HepG2 (cell line): Measurements from ENCODE around the gene HSPA1A. TPM values are rescaled to one million over a fixed set of nuclear protein-coding genes. Genes with fewer than 3 reads are reported as not detected.

ENCODE experiments used
- MAX ChIP-seq: IDR thresholded peaks from 2 replicates; pipeline ENCODE4 v1.6.1; 2012; ENCODE audit warnings: inconsistent platforms
- MEIS1 ChIP-seq: sonication (generic); formaldehyde crosslinking; IDR thresholded peaks from 2 replicates; pipeline ENCODE4 v1.9.0; 2021; ENCODE audit warnings: mild to moderate bottlenecking, missing genetic modification reagents, moderate library complexity, borderline replicate concordance
- SAP130 ChIP-seq: IDR thresholded peaks from 2 replicates; pipeline ENCODE4 v1.6.1; 2016; ENCODE audit warnings: low read depth
- SNAPC4 ChIP-seq: sonication (generic); formaldehyde crosslinking; IDR thresholded peaks from 2 replicates; pipeline ENCODE4 v1.4.0; 2020; ENCODE audit warnings: mild to moderate bottlenecking, missing genetic modification reagents
- TIGD3 ChIP-seq: sonication (generic); formaldehyde crosslinking; IDR thresholded peaks from 2 replicates; pipeline ENCODE4 v1.5.1; 2020; ENCODE audit warnings: mild to moderate bottlenecking, missing genetic modification reagents, borderline replicate concordance
- ZBTB49 ChIP-seq: sonication (generic); formaldehyde crosslinking; IDR thresholded peaks from 2 replicates; pipeline ENCODE4 v1.4.0; 2020; ENCODE audit warnings: missing genetic modification reagents, borderline replicate concordance
- ZBTB7B ChIP-seq: sonication (generic); formaldehyde crosslinking; IDR thresholded peaks from 2 replicates; pipeline ENCODE4 v1.4.0; 2020; ENCODE audit warnings: missing genetic modification reagents
- ZNF263 ChIP-seq: sonication (generic); formaldehyde crosslinking; IDR thresholded peaks from 2 replicates; pipeline ENCODE4 v1.4.0; 2020; ENCODE audit warnings: missing genetic modification reagents
- ZNF30 ChIP-seq: sonication (generic); formaldehyde crosslinking; IDR thresholded peaks from 2 replicates; pipeline ENCODE4 v1.5.0; 2020; ENCODE audit warnings: mild to moderate bottlenecking, missing genetic modification reagents
- ZNF724P ChIP-seq: sonication (generic); formaldehyde crosslinking; IDR thresholded peaks from 2 replicates; pipeline ENCODE4 v1.8.0; 2022; ENCODE audit warnings: missing genetic modification reagents, borderline replicate concordance
- ZNF776 ChIP-seq: sonication (generic); formaldehyde crosslinking; IDR thresholded peaks from 2 replicates; pipeline ENCODE4 v1.4.0; 2020; ENCODE audit warnings: mild to moderate bottlenecking, missing genetic modification reagents
- polyA plus RNA-seq, 8 experiments: library from polyadenylated mRNA; depleted of rRNA in 3 of 8; stranded (reverse) in 7 of 8; unstranded in 1 of 8; fragments of >200 nt; fragmentation: Illumina TruSeq in 4 of 8; extraction: Trizol in 4 of 8; gene quantifications; 2 replicates each; pipeline versions ENCODE4 v1.2.1 to v1.2.3, GENCODE V29; 2011 to 2016; ENCODE audit warnings: low read depth in 4 of 8, missing spikeins in 1 of 8, mixed read lengths in 1 of 8; ENCODE audit not compliant: insufficient read depth in 1 of 8
- total RNA-seq, 5 experiments: library from RNA; depleted of rRNA; stranded (reverse); fragments of >200 nt; fragmentation: Illumina TruSeq; extraction: Trizol; gene quantifications; 2 replicates each; pipeline ENCODE4 v1.2.3, GENCODE V29; 2016; ENCODE audit warnings: low read depth in 1 of 5
- TF ChIP-seq, protein P1 (sequence below): sonication (generic); formaldehyde crosslinking; IDR thresholded peaks from 2 replicates; pipeline ENCODE4 v1.8.1; 2023; ENCODE audit warnings: mild to moderate bottlenecking, inconsistent platforms, moderate library complexity, missing genetic modification reagents, borderline replicate concordance
- TF ChIP-seq, protein P2 (sequence below): IDR thresholded peaks from 2 replicates; pipeline ENCODE4 v1.6.1; 2018; ENCODE audit warnings: missing genetic modification reagents
- TF ChIP-seq, protein P3 (sequence below): sonication (generic); formaldehyde crosslinking; IDR thresholded peaks from 2 replicates; pipeline ENCODE4 v1.4.0; 2020; ENCODE audit warnings: missing genetic modification reagents

HSPA1A gene
- total and polyA plus RNA-seq, 2 of the 13 experiments (the other 11 are each of a cell fraction or from before 2014, with no cell fraction given) = 44.5 to 85.0 TPM

DNA sequence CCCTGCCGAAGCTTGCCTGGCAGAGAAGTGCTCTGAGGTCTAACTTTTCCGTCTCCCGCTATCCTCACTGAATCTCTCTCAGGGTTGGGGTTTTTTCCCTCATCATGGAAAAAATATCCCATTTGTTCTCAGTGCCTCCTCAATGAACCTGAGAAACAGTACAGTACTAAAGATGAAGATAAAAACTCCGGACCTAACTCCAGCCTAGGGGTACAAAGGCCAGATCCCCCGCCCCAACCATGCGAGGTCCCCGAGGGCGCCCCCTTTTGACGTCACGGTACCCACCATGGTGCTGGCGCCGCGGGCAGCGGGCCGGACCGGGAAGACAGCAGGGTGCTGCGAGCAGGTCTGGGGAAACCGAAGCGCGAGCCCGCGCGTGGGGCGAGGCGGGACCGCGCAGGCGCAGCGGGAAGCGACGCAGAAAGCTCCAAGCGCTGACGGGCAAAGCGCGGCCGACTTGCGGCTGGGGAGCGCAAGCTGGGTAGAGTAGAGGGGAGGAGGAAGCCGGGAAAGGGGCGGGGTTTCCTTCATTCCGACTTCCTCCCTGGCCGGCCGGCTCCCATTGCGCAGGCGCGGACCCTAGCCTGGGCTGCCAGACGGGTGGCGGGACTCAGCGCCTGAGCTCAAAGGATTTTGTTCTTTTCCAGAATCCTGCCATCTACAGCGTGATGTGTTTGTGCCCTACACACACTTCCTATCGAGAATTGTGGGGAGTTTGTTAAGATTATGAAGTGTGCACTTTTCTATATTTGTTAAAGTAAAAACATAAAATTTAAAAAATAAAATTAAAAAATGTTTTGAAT lies 8.7 kb upstream of the HSPA1A start, which contains the start of gene LSM2 (continued):
- TF ChIP-seq, protein P1, sequence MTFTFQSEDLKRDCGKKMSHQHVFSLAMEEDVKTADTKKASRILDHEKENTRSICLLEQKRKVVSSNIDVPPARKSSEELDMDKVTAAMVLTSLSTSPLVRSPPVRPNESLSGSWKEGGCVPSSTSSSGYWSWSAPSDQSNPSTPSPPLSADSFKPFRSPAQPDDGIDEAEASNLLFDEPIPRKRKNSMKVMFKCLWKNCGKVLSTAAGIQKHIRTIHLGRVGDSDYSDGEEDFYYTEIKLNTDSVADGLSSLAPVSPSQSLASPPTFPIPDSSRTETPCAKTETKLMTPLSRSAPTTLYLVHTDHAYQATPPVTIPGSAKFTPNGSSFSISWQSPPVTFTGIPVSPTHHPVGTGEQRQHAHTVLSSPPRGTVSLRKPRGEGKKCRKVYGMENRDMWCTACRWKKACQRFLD (CRISPR knock-in tag) = peak; percentile 84; the same call in 1 of the 2 replicates
- no peak; the same call in 1 of the 2 replicates for TF ChIP-seq ZNF30 (CRISPR knock-in tag)
- TF ChIP-seq ZBTB49 (CRISPR knock-in tag) = 0 out of 2 replicates have a peak, but pooled peaks have one; percentile 58
- TF ChIP-seq SAP130 = peak; percentile 98
- TF ChIP-seq ZNF263 (CRISPR knock-in tag) = peak; percentile 84
- TF ChIP-seq, protein P2, sequence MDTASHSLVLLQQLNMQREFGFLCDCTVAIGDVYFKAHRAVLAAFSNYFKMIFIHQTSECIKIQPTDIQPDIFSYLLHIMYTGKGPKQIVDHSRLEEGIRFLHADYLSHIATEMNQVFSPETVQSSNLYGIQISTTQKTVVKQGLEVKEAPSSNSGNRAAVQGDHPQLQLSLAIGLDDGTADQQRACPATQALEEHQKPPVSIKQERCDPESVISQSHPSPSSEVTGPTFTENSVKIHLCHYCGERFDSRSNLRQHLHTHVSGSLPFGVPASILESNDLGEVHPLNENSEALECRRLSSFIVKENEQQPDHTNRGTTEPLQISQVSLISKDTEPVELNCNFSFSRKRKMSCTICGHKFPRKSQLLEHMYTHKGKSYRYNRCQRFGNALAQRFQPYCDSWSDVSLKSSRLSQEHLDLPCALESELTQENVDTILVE = peak; percentile 93
- TF ChIP-seq MEIS1 (CRISPR knock-in tag) = peak; percentile 92
- TF ChIP-seq MAX = peak; percentile 95
- TF ChIP-seq SNAPC4 (CRISPR knock-in tag) = peak; percentile 88
- TF ChIP-seq TIGD3 = peak; percentile 94; the same call in 1 of the 2 replicates
- TF ChIP-seq, protein P3, sequence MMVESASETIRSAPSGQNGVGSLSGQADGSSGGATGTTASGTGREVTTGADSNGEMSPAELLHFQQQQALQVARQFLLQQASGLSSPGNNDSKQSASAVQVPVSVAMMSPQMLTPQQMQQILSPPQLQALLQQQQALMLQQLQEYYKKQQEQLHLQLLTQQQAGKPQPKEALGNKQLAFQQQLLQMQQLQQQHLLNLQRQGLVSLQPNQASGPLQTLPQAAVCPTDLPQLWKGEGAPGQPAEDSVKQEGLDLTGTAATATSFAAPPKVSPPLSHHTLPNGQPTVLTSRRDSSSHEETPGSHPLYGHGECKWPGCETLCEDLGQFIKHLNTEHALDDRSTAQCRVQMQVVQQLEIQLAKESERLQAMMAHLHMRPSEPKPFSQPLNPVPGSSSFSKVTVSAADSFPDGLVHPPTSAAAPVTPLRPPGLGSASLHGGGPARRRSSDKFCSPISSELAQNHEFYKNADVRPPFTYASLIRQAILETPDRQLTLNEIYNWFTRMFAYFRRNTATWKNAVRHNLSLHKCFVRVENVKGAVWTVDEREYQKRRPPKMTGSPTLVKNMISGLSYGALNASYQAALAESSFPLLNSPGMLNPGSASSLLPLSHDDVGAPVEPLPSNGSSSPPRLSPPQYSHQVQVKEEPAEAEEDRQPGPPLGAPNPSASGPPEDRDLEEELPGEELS (CRISPR knock-in tag) = peak; percentile 65
- peak; percentile 86 for TF ChIP-seq ZBTB7B (CRISPR knock-in tag)
- TF ChIP-seq ZNF724P (CRISPR knock-in tag) = peak; percentile 94; the same call in 1 of the 2 replicates
- no peak; the same call in 1 of the 2 replicates for TF ChIP-seq ZNF776 (CRISPR knock-in tag)
